Measurements from ENCODE around the gene MARK3. TPM values are rescaled to one million over a fixed set of nuclear protein-coding genes. Genes with fewer than 3 reads are reported as not detected.

MARK3 gene
- total and polyA plus RNA-seq, 2 of the 13 experiments (the other 11 are each of a cell fraction or from before 2014, with no cell fraction given): 47.7 to 56.6 TPM

DNA sequence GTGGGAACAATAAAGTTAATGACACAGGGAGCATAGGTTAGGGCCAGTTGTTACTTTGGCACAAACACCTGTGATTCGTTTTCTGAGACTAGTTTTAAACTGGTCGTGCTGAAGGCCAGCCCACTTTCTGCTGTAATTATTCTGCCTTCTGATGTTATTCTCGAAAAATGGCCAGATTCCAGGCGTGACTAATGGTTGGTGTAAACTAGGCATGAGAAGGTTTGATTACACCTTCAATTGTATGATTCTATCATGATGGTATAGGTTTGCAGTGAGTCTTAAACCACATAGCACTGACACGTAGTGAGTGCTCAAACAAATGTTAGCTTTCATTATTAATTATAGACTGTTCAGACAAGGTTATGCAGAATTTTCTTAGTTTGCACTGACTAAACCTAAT is 98.4 kb downstream of the MARK3 start (continued):
- TF ChIP-seq, protein P1, sequence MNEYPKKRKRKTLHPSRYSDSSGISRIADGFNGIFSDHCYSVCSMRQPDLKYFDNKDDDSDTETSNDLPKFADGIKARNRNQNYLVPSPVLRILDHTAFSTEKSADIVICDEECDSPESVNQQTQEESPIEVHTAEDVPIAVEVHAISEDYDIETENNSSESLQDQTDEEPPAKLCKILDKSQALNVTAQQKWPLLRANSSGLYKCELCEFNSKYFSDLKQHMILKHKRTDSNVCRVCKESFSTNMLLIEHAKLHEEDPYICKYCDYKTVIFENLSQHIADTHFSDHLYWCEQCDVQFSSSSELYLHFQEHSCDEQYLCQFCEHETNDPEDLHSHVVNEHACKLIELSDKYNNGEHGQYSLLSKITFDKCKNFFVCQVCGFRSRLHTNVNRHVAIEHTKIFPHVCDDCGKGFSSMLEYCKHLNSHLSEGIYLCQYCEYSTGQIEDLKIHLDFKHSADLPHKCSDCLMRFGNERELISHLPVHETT (CRISPR knock-in tag; conservative IDR thresholded peaks at IDR 0.05): no peak
- TF ChIP-seq TBP (CRISPR knock-in tag; IDR thresholded peaks at IDR 0.05) (no peak), ZNF124 (CRISPR knock-in tag; IDR thresholded peaks at IDR 0.05) (no peak)

DNA sequence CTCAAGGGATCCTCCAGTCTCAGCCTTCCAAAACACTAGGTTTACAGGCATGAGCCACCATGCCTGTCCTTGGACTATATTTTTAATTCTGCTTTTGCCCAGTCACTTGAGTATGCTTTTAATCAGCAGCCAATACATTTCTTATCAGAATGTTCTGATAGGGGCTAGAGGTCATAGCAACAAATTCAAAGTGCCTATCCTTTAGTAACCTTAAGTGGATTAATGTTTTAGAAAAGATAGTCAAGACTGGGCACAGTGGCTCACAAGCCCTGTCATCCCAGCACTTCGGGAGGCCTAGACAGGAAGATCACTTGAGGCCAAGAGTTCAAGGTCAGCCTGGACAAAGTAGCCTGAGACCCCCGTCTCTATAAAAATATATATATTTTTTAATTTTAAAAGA is 100.3 kb downstream of the MARK3 start:
- 96% methylated on average over 2 of the region's 2 CpGs for WGBS (ENCODE audit: low lambda C conversion rate)
- no peak for TF ChIP-seq FIP1L1 (IDR thresholded peaks at IDR 0.05; ENCODE audit: borderline replicate concordance, insufficient read depth, low read depth, low read length)
- TF ChIP-seq ZNF883 (CRISPR knock-in tag; IDR thresholded peaks at IDR 0.05; ENCODE audit: not compliant biosample characterization): no peak
- TF ChIP-seq, protein P2, sequence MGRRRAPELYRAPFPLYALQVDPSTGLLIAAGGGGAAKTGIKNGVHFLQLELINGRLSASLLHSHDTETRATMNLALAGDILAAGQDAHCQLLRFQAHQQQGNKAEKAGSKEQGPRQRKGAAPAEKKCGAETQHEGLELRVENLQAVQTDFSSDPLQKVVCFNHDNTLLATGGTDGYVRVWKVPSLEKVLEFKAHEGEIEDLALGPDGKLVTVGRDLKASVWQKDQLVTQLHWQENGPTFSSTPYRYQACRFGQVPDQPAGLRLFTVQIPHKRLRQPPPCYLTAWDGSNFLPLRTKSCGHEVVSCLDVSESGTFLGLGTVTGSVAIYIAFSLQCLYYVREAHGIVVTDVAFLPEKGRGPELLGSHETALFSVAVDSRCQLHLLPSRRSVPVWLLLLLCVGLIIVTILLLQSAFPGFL (CRISPR knock-in tag; IDR thresholded peaks at IDR 0.05): no peak
- TF ChIP-seq, protein P3, sequence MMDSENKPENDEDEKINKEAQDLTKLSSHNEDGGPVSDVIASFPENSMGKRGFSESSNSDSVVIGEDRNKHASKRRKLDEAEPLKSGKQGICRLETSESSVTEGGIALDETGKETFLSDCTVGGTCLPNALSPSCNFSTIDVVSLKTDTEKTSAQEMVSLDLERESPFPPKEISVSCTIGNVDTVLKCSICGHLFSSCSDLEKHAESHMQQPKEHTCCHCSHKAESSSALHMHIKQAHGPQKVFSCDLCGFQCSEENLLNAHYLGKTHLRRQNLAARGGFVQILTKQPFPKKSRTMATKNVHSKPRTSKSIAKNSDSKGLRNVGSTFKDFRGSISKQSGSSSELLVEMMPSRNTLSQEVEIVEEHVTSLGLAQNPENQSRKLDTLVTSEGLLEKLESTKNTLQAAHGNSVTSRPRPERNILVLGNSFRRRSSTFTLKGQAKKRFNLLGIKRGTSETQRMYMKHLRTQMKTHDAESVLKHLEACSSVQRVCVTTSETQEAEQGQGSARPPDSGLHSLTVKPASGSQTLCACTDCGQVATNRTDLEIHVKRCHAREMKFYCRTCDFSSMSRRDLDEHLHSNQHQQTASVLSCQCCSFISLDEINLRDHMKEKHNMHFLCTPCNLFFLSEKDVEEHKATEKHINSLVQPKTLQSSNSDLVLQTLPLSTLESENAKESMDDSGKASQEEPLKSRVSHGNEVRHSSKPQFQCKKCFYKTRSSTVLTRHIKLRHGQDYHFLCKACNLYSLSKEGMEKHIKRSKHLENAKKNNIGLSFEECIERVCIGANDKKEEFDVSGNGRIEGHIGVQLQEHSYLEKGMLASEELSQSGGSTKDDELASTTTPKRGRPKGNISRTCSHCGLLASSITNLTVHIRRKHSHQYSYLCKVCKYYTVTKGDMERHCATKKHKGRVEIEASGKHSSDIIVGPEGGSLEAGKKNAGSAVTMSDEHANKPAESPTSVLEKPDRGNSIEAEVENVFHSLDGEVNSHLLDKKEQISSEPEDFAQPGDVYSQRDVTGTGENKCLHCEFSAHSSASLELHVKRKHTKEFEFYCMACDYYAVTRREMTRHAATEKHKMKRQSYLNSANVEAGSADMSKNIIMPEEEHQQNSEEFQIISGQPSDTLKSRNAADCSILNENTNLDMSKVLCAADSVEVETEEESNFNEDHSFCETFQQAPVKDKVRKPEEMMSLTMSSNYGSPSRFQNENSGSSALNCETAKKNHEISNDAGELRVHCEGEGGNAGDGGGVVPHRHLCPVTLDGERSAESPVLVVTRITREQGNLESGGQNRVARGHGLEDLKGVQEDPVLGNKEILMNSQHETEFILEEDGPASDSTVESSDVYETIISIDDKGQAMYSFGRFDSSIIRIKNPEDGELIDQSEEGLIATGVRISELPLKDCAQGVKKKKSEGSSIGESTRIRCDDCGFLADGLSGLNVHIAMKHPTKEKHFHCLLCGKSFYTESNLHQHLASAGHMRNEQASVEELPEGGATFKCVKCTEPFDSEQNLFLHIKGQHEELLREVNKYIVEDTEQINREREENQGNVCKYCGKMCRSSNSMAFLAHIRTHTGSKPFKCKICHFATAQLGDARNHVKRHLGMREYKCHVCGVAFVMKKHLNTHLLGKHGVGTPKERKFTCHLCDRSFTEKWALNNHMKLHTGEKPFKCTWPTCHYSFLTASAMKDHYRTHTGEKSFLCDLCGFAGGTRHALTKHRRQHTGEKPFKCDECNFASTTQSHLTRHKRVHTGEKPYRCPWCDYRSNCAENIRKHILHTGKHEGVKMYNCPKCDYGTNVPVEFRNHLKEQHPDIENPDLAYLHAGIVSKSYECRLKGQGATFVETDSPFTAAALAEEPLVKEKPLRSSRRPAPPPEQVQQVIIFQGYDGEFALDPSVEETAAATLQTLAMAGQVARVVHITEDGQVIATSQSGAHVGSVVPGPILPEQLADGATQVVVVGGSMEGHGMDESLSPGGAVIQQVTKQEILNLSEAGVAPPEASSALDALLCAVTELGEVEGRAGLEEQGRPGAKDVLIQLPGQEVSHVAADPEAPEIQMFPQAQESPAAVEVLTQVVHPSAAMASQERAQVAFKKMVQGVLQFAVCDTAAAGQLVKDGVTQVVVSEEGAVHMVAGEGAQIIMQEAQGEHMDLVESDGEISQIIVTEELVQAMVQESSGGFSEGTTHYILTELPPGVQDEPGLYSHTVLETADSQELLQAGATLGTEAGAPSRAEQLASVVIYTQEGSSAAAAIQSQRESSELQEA (CRISPR knock-in tag; IDR thresholded peaks at IDR 0.05; ENCODE audit: not compliant biosample characterization): no peak
- TF ChIP-seq HHEX (CRISPR knock-in tag; IDR thresholded peaks at IDR 0.05): no peak
- TF ChIP-seq GTF2F1 (IDR thresholded peaks at IDR 0.05; ENCODE audit: low read length): no peak
- no peak for TF ChIP-seq HNRNPUL1 (IDR thresholded peaks at IDR 0.05; ENCODE audit: low read depth, low read length)
- TF ChIP-seq EED (CRISPR knock-in tag; IDR thresholded peaks at IDR 0.05): no peak
- no peak for TF ChIP-seq MBNL3 (CRISPR knock-in tag; conservative IDR thresholded peaks at IDR 0.05)

More for the DNA sequence above, 100.3 kb downstream of the MARK3 start:
- no peak overlapping the region for H3K9ac ChIP-seq (ENCODE audit: insufficient read depth, low read depth, low read length)
- BruUV-seq (replicated peaks): no TSS peak
- H3K36me3 ChIP-seq (replicated peaks in 1 of 2; ENCODE audit: control insufficient read depth in 1 of 2, insufficient read depth in 2 of 2, low read length in 2 of 2): peaks cover 2 to 24% of the 10 kb centered on the region in 2 experiments
- DNase-seq (ENCODE audit: low spot score) (no peak), ATAC-seq (no peak), FAIRE-seq (no peak)
- H3K9me3 ChIP-seq (ENCODE audit: low read length): no peaks in the 10 kb centered on the region
- in situ Hi-C loops (cut with HindIII; ENCODE audit: extremely low pct_ligation_motif_present, low pct_unique_long_range_greater_than_20kb): no loop called here
- no peak overlapping the region for H3K27ac ChIP-seq (ENCODE audit: extremely low read length, insufficient read depth, low read length)
- H3K27me3 ChIP-seq (ENCODE audit: control insufficient read depth in 1 of 2, insufficient read depth in 2 of 2, low read length in 2 of 2): no peaks in the 10 kb centered on the region
- no peaks in the 10 kb centered on the region for H3K79me2 ChIP-seq (ENCODE audit: insufficient read depth, low read length)
- H2AFZ ChIP-seq (ENCODE audit: low read length): no peak overlapping the region
- no peaks in the 10 kb centered on the region for H4K20me1 ChIP-seq (ENCODE audit: insufficient read depth, low read length)
- intact Hi-C loops (cut with micrococcal nuclease; ENCODE audit: unreplicated experiment): no loop called here
- POLR2A ChIA-PET: no interaction called here
- H3K4me3 ChIP-seq (replicated peaks in 1 of 3; ENCODE audit: insufficient read depth in 1 of 3, low read depth in 2 of 3, low read length in 3 of 3): no peak overlapping the region
- no peaks in the 10 kb centered on the region for H3K4me1 ChIP-seq (ENCODE audit: insufficient read depth, low read length)
- CTCF ChIA-PET (ENCODE audit: low intra/inter-chr PET ratio, low total read pairs): no interaction called here
- H3K4me2 ChIP-seq (ENCODE audit: low read depth, low read length): no peak overlapping the region
